ENCODE data around the gene C17orf114.

DNA sequence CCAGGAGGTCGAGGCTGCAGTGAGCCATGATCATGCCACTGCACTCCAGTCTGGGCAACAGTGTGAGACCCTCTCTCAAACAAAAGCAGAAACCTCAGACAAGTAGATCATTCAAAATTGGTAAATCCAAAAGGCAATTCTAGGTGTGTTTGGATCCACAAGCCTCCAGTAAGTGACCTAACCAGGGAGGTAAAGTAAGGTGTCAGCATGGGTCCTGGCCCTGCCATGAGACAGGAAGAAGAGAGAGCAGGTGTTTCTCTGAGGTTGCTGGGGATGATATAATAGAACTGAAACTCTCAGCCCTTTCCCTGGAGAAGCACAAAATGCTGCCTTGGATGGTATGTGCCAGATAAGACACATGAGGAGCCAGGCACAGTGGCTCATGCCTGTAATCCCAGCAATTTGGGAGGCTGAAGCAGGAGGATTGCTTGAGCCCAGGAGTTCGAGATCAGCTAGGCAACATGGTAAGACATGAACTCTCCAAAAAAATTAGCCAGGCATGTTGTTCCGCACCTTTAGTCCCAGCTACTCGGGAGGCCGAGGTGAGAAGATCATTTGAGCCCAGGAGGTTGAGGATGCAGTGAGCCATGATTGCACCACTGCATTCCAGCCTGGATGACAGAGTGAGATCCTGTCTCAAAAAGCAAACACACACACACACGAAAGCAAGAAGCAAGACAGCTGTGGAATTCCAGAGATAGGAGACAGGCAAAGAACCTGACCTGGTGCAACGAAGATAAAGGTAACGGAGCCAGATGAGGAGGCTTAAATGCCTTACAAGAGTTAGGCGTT lies 24.0 kb downstream of the C17orf114 start:
- TF ChIP-seq, protein P1, sequence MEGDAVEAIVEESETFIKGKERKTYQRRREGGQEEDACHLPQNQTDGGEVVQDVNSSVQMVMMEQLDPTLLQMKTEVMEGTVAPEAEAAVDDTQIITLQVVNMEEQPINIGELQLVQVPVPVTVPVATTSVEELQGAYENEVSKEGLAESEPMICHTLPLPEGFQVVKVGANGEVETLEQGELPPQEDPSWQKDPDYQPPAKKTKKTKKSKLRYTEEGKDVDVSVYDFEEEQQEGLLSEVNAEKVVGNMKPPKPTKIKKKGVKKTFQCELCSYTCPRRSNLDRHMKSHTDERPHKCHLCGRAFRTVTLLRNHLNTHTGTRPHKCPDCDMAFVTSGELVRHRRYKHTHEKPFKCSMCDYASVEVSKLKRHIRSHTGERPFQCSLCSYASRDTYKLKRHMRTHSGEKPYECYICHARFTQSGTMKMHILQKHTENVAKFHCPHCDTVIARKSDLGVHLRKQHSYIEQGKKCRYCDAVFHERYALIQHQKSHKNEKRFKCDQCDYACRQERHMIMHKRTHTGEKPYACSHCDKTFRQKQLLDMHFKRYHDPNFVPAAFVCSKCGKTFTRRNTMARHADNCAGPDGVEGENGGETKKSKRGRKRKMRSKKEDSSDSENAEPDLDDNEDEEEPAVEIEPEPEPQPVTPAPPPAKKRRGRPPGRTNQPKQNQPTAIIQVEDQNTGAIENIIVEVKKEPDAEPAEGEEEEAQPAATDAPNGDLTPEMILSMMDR (IDR thresholded peaks at IDR 0.05; ENCODE audit: low read depth, low read length, missing input control), result no peak
- TF ChIP-seq YY1 (IDR thresholded peaks at IDR 0.05), result no peak
- TF ChIP-seq RAD21 (IDR thresholded peaks at IDR 0.05), result no peak
- TF ChIP-seq, protein P2, sequence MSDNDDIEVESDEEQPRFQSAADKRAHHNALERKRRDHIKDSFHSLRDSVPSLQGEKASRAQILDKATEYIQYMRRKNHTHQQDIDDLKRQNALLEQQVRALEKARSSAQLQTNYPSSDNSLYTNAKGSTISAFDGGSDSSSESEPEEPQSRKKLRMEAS (IDR thresholded peaks at IDR 0.05), result no peak
- TF ChIP-seq, protein P3, sequence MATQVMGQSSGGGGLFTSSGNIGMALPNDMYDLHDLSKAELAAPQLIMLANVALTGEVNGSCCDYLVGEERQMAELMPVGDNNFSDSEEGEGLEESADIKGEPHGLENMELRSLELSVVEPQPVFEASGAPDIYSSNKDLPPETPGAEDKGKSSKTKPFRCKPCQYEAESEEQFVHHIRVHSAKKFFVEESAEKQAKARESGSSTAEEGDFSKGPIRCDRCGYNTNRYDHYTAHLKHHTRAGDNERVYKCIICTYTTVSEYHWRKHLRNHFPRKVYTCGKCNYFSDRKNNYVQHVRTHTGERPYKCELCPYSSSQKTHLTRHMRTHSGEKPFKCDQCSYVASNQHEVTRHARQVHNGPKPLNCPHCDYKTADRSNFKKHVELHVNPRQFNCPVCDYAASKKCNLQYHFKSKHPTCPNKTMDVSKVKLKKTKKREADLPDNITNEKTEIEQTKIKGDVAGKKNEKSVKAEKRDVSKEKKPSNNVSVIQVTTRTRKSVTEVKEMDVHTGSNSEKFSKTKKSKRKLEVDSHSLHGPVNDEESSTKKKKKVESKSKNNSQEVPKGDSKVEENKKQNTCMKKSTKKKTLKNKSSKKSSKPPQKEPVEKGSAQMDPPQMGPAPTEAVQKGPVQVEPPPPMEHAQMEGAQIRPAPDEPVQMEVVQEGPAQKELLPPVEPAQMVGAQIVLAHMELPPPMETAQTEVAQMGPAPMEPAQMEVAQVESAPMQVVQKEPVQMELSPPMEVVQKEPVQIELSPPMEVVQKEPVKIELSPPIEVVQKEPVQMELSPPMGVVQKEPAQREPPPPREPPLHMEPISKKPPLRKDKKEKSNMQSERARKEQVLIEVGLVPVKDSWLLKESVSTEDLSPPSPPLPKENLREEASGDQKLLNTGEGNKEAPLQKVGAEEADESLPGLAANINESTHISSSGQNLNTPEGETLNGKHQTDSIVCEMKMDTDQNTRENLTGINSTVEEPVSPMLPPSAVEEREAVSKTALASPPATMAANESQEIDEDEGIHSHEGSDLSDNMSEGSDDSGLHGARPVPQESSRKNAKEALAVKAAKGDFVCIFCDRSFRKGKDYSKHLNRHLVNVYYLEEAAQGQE (IDR thresholded peaks at IDR 0.05), result no peak
- TF ChIP-seq, protein P4, sequence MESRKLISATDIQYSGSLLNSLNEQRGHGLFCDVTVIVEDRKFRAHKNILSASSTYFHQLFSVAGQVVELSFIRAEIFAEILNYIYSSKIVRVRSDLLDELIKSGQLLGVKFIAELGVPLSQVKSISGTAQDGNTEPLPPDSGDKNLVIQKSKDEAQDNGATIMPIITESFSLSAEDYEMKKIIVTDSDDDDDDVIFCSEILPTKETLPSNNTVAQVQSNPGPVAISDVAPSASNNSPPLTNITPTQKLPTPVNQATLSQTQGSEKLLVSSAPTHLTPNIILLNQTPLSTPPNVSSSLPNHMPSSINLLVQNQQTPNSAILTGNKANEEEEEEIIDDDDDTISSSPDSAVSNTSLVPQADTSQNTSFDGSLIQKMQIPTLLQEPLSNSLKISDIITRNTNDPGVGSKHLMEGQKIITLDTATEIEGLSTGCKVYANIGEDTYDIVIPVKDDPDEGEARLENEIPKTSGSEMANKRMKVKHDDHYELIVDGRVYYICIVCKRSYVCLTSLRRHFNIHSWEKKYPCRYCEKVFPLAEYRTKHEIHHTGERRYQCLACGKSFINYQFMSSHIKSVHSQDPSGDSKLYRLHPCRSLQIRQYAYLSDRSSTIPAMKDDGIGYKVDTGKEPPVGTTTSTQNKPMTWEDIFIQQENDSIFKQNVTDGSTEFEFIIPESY (IDR thresholded peaks at IDR 0.05), result no peak
- no peak for TF ChIP-seq JUND (IDR thresholded peaks at IDR 0.05)
- TF ChIP-seq, protein P5, sequence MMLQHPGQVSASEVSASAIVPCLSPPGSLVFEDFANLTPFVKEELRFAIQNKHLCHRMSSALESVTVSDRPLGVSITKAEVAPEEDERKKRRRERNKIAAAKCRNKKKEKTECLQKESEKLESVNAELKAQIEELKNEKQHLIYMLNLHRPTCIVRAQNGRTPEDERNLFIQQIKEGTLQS (IDR thresholded peaks at IDR 0.05), result no peak
- no peak for TF ChIP-seq TAF1 (conservative IDR thresholded peaks at IDR 0.05)
- TF ChIP-seq FOXA1 (IDR thresholded peaks at IDR 0.05), result no peak
- no peak for TF ChIP-seq SP1 (IDR thresholded peaks at IDR 0.05)
